ENCODE data around the gene ISM1. TPM values are rescaled to one million over a fixed set of nuclear protein-coding genes. Genes with fewer than 3 reads are reported as not detected.

Gene ISM1
- total RNA-seq, 2 donors from 2014 or later = 0.24 to 1.1 TPM

DNA sequence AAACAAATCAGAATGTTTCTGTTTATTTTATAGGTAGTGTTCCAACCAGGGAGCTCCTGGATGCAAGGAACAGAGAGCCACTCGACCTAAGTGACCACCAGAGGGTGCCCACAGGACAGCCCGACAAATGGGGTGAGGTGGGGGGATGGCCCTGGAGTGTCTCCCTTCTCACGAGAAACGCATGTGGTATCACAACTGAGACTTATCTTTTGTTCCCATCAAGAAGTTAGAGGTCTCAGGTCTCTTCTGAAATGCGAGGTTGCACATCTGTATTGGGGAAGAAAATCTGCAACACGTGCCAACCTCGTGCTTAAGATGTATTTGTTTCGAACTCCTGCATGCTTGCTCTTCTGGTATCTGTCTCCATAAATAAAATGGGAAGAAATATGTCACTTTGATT, 104.0 kb downstream of the ISM1 start:
- DNase-seq = peak; percentile 89
- 38 to 60% methylated on average over 5 to 8 of the region's 8 CpGs for WGBS, 2 experiments (ENCODE audit: insufficient coverage in 1 of 2, insufficient read length in 1 of 2)
- Mint-ChIP-seq H3K27ac (no peak overlapping the region), H3K4me1 (peaks cover 59% of the 10 kb centered on the region), H3K27me3 (ENCODE audit: insufficient read depth) (no peaks in the 10 kb centered on the region), H3K4me3 (no peak overlapping the region), H3K9me3 (peaks cover 18% of the 10 kb centered on the region), H3K36me3 (ENCODE audit: low read depth) (peaks cover 10% of the 10 kb centered on the region)
- TF ChIP-seq, protein P1, sequence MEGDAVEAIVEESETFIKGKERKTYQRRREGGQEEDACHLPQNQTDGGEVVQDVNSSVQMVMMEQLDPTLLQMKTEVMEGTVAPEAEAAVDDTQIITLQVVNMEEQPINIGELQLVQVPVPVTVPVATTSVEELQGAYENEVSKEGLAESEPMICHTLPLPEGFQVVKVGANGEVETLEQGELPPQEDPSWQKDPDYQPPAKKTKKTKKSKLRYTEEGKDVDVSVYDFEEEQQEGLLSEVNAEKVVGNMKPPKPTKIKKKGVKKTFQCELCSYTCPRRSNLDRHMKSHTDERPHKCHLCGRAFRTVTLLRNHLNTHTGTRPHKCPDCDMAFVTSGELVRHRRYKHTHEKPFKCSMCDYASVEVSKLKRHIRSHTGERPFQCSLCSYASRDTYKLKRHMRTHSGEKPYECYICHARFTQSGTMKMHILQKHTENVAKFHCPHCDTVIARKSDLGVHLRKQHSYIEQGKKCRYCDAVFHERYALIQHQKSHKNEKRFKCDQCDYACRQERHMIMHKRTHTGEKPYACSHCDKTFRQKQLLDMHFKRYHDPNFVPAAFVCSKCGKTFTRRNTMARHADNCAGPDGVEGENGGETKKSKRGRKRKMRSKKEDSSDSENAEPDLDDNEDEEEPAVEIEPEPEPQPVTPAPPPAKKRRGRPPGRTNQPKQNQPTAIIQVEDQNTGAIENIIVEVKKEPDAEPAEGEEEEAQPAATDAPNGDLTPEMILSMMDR (conservative IDR thresholded peaks at IDR 0.05) = peak; percentile 92
- Histone ChIP-seq H3K27ac (ENCODE audit: low read depth, low read length) (no peak overlapping the region), H3K4me1 (ENCODE audit: control insufficient read depth, insufficient read depth, low read length) (peaks cover 20% of the 10 kb centered on the region), H3K9me3 (ENCODE audit: control insufficient read depth, low read length) (peaks cover 14% of the 10 kb centered on the region), H3K27me3 (ENCODE audit: control insufficient read depth, insufficient read depth, low read length, poor library complexity, severe bottlenecking) (no peaks in the 10 kb centered on the region), H3K4me3 (ENCODE audit: low read length) (no peak overlapping the region), H3K9ac (ENCODE audit: extremely low read depth, low read length, poor library complexity, severe bottlenecking) (no peak overlapping the region), H3K36me3 (ENCODE audit: control insufficient read depth, insufficient read depth, low read length) (no peaks in the 10 kb centered on the region)

DNA sequence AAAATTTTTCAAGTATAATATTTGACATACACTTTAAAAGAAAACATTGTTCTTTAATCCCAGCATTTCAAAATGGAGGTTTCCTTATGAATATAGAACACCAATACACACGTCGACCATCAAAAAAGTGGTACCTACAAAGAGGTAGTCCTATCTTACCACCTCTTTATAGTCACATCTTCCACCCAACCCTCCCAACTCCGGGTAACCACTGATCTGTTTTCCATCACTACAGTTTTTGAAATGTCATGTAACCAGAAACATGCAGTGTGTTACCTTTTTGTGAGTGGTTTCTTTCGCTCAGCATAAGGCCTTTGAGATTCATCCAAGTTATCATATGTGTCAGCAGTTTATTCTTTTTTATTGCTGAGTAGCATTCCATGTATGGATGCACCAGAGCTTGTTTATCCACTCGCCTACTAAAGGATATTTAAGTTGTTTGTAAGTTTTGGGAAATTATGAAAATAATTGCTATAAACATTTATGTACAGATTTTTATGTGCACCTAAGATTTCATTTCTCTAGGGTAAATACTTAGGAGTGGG, 104.8 kb downstream of the ISM1 start:
- Mint-ChIP-seq H3K27ac (no peak overlapping the region), H3K9me3 (peaks cover 18% of the 10 kb centered on the region), H3K4me3 (no peak overlapping the region), H3K36me3 (ENCODE audit: low read depth) (peaks cover 10% of the 10 kb centered on the region), H3K4me1 (peaks cover 57% of the 10 kb centered on the region), H3K27me3 (ENCODE audit: insufficient read depth) (no peaks in the 10 kb centered on the region)
- no peak for DNase-seq
- Histone ChIP-seq H3K9me3 (ENCODE audit: control insufficient read depth, low read length) (peaks cover 14% of the 10 kb centered on the region), H3K4me1 (ENCODE audit: control insufficient read depth, insufficient read depth, low read length) (peaks cover 20% of the 10 kb centered on the region), H3K36me3 (ENCODE audit: control insufficient read depth, insufficient read depth, low read length) (no peaks in the 10 kb centered on the region), H3K4me3 (ENCODE audit: low read length) (no peak overlapping the region), H3K9ac (ENCODE audit: extremely low read depth, low read length, poor library complexity, severe bottlenecking) (no peak overlapping the region), H3K27ac (ENCODE audit: low read depth, low read length) (no peak overlapping the region), H3K27me3 (ENCODE audit: control insufficient read depth, insufficient read depth, low read length, poor library complexity, severe bottlenecking) (no peaks in the 10 kb centered on the region)
- TF ChIP-seq, protein P1 (conservative IDR thresholded peaks at IDR 0.05) = no peak
- 91 to 100% methylated on average over 3 to 4 of the region's 5 CpGs for WGBS, 2 experiments (ENCODE audit: insufficient coverage in 1 of 2, insufficient read length in 1 of 2)

DNA sequence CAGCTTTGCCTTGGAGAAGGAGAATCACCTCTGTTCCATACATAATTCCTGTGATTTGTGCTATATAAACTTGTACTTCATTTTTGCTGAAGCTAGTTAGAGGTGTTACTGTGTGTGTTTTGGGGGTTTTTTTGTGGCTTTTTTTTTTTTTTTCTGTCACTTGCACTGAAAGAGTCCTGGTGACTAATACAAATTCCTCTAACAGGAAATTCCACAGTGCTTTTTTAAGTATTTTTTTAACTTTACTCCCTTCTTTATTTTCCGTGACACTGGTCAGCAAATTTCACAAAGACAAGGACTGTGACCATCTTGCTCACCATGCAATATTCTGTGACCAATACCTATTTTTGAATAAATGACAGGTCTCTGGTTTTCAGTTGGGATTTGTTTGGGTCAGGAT, 110.5 kb downstream of the ISM1 start:
- Histone ChIP-seq H3K36me3 (ENCODE audit: control insufficient read depth, insufficient read depth, low read length) (no peaks in the 10 kb centered on the region), H3K4me1 (ENCODE audit: control insufficient read depth, insufficient read depth, low read length) (no peaks in the 10 kb centered on the region), H3K9me3 (ENCODE audit: control insufficient read depth, low read length) (peaks cover 14% of the 10 kb centered on the region), H3K4me3 (ENCODE audit: low read length) (no peak overlapping the region), H3K27ac (ENCODE audit: low read depth, low read length) (no peak overlapping the region), H3K9ac (ENCODE audit: extremely low read depth, low read length, poor library complexity, severe bottlenecking) (no peak overlapping the region), H3K27me3 (ENCODE audit: control insufficient read depth, insufficient read depth, low read length, poor library complexity, severe bottlenecking) (no peaks in the 10 kb centered on the region)
- Mint-ChIP-seq H3K27ac (no peak overlapping the region), H3K4me3 (no peak overlapping the region), H3K27me3 (ENCODE audit: insufficient read depth) (no peaks in the 10 kb centered on the region), H3K4me1 (peaks cover 33% of the 10 kb centered on the region), H3K36me3 (ENCODE audit: low read depth) (peaks cover 10% of the 10 kb centered on the region), H3K9me3 (peaks cover 18% of the 10 kb centered on the region)
- no peak for DNase-seq
- TF ChIP-seq, protein P1 (conservative IDR thresholded peaks at IDR 0.05) = no peak
- 63 to 86% methylated on average over 1 of the region's 1 CpG for WGBS, 2 experiments (ENCODE audit: insufficient coverage in 1 of 2, insufficient read length in 1 of 2)
